ENCODE data around the gene DCLK1.

GRCh38 chr13:36061621-36062020 lies 69.6 kb downstream of the DCLK1 start:
- TF ChIP-seq TAF1 (IDR thresholded peaks at IDR 0.05; ENCODE audit: borderline replicate concordance, insufficient read depth, low read length) = no peak
- no peak for TF ChIP-seq SIN3A (IDR thresholded peaks at IDR 0.05; ENCODE audit: borderline replicate concordance, insufficient read depth, low read length)
- no peak for TF ChIP-seq REST (IDR thresholded peaks at IDR 0.05; ENCODE audit: insufficient read depth in 1 of 2, low read depth in 2 of 2, low read length in 2 of 2)
- no peak for TF ChIP-seq POLR2AphosphoS5 (IDR thresholded peaks at IDR 0.05; ENCODE audit: low read depth, low read length)
- TF ChIP-seq FOXP2 (optimal IDR thresholded peaks at IDR 0.05; ENCODE audit: borderline replicate concordance, extremely low read depth, extremely low read length, insufficient read depth) = no peak
